Measurements from ENCODE around the gene ATG16L1. TPM values are rescaled to one million over a fixed set of nuclear protein-coding genes. Genes with fewer than 3 reads are reported as not detected.

The ATG16L1 gene
- total and polyA plus RNA-seq, 2 experiments from 2014 or later = 15.3 to 37.9 TPM

DNA sequence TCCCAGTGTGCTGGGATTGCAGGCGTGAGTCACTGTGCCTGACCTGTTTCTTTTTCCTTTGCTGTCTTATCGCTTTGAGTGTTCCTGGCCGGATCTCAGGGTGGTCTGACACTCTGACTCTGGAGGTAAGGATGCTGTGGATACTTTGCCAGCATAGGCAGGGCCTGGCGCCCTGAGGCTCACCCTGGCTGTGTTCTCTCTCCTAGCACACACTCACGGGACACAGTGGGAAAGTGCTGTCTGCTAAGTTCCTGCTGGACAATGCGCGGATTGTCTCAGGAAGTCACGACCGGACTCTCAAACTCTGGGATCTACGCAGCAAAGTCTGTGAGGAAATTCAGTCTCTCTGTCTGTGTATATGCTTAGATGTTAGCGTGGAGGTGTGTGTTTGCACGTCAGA, 38.2 kb downstream of the ATG16L1 start:
- ATAC-seq = no peak
- no peaks in the 10 kb centered on the region for H3K9me3 Mint-ChIP-seq
- Histone ChIP-seq H4K20me1 (replicated peaks; ENCODE audit: insufficient read depth) (peaks cover 22% of the 10 kb centered on the region), H3K27me3 (ENCODE audit: insufficient read depth) (no peaks in the 10 kb centered on the region), H3F3A (replicated peaks; ENCODE audit: low read depth) (no peaks in the 10 kb centered on the region), H3K9me2 (ENCODE audit: insufficient read depth) (no peaks in the 10 kb centered on the region), H3K27ac (ENCODE audit: low read depth) (no peak overlapping the region), H3K4me2 (no peak overlapping the region), H3K79me2 (replicated peaks; ENCODE audit: insufficient read depth) (peaks cover 11% of the 10 kb centered on the region; the same call in 1 of the 2 replicates), H2AFZ (no peak overlapping the region), H3K4me3 (no peak overlapping the region), H3K4me1 (ENCODE audit: insufficient read depth) (no peaks in the 10 kb centered on the region), H3K36me3 (ENCODE audit: insufficient read depth) (peaks cover 37% of the 10 kb centered on the region)
- H3K27ac Mint-ChIP-seq = no peak overlapping the region
- TF ChIP-seq, protein P1, sequence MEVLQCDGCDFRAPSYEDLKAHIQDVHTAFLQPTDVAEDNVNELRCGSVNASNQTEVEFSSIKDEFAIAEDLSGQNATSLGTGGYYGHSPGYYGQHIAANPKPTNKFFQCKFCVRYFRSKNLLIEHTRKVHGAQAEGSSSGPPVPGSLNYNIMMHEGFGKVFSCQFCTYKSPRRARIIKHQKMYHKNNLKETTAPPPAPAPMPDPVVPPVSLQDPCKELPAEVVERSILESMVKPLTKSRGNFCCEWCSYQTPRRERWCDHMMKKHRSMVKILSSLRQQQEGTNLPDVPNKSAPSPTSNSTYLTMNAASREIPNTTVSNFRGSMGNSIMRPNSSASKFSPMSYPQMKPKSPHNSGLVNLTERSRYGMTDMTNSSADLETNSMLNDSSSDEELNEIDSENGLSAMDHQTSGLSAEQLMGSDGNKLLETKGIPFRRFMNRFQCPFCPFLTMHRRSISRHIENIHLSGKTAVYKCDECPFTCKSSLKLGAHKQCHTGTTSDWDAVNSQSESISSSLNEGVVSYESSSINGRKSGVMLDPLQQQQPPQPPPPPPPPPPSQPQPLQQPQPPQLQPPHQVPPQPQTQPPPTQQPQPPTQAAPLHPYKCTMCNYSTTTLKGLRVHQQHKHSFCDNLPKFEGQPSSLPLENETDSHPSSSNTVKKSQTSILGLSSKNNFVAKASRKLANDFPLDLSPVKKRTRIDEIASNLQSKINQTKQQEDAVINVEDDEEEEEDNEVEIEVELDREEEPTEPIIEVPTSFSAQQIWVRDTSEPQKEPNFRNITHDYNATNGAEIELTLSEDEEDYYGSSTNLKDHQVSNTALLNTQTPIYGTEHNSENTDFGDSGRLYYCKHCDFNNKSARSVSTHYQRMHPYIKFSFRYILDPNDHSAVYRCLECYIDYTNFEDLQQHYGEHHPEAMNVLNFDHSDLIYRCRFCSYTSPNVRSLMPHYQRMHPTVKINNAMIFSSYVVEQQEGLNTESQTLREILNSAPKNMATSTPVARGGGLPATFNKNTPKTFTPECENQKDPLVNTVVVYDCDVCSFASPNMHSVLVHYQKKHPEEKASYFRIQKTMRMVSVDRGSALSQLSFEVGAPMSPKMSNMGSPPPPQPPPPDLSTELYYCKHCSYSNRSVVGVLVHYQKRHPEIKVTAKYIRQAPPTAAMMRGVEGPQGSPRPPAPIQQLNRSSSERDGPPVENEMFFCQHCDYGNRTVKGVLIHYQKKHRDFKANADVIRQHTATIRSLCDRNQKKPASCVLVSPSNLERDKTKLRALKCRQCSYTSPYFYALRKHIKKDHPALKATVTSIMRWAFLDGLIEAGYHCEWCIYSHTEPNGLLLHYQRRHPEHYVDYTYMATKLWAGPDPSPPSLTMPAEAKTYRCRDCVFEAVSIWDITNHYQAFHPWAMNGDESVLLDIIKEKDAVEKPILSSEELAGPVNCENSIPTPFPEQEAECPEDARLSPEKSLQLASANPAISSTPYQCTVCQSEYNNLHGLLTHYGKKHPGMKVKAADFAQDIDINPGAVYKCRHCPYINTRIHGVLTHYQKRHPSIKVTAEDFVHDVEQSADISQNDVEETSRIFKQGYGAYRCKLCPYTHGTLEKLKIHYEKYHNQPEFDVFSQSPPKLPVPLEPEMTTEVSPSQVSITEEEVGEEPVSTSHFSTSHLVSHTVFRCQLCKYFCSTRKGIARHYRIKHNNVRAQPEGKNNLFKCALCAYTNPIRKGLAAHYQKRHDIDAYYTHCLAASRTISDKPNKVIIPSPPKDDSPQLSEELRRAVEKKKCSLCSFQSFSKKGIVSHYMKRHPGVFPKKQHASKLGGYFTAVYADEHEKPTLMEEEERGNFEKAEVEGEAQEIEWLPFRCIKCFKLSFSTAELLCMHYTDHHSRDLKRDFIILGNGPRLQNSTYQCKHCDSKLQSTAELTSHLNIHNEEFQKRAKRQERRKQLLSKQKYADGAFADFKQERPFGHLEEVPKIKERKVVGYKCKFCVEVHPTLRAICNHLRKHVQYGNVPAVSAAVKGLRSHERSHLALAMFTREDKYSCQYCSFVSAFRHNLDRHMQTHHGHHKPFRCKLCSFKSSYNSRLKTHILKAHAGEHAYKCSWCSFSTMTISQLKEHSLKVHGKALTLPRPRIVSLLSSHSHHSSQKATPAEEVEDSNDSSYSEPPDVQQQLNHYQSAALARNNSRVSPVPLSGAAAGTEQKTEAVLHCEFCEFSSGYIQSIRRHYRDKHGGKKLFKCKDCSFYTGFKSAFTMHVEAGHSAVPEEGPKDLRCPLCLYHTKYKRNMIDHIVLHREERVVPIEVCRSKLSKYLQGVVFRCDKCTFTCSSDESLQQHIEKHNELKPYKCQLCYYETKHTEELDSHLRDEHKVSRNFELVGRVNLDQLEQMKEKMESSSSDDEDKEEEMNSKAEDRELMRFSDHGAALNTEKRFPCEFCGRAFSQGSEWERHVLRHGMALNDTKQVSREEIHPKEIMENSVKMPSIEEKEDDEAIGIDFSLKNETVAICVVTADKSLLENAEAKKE (CRISPR knock-in tag; IDR thresholded peaks at IDR 0.05) = no peak
- no peak for TF ChIP-seq STAT1 (IDR thresholded peaks at IDR 0.05; ENCODE audit: unreplicated experiment)
- TF ChIP-seq NANOG (IDR thresholded peaks at IDR 0.05; ENCODE audit: borderline replicate concordance) = no peak
- TF ChIP-seq, protein P2, sequence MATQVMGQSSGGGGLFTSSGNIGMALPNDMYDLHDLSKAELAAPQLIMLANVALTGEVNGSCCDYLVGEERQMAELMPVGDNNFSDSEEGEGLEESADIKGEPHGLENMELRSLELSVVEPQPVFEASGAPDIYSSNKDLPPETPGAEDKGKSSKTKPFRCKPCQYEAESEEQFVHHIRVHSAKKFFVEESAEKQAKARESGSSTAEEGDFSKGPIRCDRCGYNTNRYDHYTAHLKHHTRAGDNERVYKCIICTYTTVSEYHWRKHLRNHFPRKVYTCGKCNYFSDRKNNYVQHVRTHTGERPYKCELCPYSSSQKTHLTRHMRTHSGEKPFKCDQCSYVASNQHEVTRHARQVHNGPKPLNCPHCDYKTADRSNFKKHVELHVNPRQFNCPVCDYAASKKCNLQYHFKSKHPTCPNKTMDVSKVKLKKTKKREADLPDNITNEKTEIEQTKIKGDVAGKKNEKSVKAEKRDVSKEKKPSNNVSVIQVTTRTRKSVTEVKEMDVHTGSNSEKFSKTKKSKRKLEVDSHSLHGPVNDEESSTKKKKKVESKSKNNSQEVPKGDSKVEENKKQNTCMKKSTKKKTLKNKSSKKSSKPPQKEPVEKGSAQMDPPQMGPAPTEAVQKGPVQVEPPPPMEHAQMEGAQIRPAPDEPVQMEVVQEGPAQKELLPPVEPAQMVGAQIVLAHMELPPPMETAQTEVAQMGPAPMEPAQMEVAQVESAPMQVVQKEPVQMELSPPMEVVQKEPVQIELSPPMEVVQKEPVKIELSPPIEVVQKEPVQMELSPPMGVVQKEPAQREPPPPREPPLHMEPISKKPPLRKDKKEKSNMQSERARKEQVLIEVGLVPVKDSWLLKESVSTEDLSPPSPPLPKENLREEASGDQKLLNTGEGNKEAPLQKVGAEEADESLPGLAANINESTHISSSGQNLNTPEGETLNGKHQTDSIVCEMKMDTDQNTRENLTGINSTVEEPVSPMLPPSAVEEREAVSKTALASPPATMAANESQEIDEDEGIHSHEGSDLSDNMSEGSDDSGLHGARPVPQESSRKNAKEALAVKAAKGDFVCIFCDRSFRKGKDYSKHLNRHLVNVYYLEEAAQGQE (IDR thresholded peaks at IDR 0.05; ENCODE audit: unreplicated experiment) = no peak
- no peak for TF ChIP-seq EZH2 (IDR thresholded peaks at IDR 0.05; ENCODE audit: low read depth, unreplicated experiment)
- TF ChIP-seq CREB1 (CRISPR knock-in tag; IDR thresholded peaks at IDR 0.05; ENCODE audit: low read depth) = no peak
- no peak for TF ChIP-seq ZNF331 (CRISPR knock-in tag; IDR thresholded peaks at IDR 0.05; ENCODE audit: low read depth)
- no peak for TF ChIP-seq JUNB (IDR thresholded peaks at IDR 0.05; ENCODE audit: unreplicated experiment)
- TF ChIP-seq POLR2AphosphoS5 (IDR thresholded peaks at IDR 0.05; ENCODE audit: low read depth) = no peak
- TF ChIP-seq, protein P3, sequence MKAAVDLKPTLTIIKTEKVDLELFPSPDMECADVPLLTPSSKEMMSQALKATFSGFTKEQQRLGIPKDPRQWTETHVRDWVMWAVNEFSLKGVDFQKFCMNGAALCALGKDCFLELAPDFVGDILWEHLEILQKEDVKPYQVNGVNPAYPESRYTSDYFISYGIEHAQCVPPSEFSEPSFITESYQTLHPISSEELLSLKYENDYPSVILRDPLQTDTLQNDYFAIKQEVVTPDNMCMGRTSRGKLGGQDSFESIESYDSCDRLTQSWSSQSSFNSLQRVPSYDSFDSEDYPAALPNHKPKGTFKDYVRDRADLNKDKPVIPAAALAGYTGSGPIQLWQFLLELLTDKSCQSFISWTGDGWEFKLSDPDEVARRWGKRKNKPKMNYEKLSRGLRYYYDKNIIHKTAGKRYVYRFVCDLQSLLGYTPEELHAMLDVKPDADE (IDR thresholded peaks at IDR 0.05) = no peak
- TF ChIP-seq, protein P4, sequence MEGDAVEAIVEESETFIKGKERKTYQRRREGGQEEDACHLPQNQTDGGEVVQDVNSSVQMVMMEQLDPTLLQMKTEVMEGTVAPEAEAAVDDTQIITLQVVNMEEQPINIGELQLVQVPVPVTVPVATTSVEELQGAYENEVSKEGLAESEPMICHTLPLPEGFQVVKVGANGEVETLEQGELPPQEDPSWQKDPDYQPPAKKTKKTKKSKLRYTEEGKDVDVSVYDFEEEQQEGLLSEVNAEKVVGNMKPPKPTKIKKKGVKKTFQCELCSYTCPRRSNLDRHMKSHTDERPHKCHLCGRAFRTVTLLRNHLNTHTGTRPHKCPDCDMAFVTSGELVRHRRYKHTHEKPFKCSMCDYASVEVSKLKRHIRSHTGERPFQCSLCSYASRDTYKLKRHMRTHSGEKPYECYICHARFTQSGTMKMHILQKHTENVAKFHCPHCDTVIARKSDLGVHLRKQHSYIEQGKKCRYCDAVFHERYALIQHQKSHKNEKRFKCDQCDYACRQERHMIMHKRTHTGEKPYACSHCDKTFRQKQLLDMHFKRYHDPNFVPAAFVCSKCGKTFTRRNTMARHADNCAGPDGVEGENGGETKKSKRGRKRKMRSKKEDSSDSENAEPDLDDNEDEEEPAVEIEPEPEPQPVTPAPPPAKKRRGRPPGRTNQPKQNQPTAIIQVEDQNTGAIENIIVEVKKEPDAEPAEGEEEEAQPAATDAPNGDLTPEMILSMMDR (conservative IDR thresholded peaks at IDR 0.05; ENCODE audit: low read depth in 2 of 2) = no peak
- TF ChIP-seq EZH2phosphoT487 (IDR thresholded peaks at IDR 0.05; ENCODE audit: unreplicated experiment) = no peak
- TF ChIP-seq ZNF114 (CRISPR knock-in tag; IDR thresholded peaks at IDR 0.05) = no peak
- H3K4me1 Mint-ChIP-seq = no peaks in the 10 kb centered on the region
- DNase-seq (ENCODE audit: low spot score) = no peak
- H3K4me3 Mint-ChIP-seq = no peak overlapping the region
- H3K27me3 Mint-ChIP-seq (ENCODE audit: insufficient read depth, low read depth, poor library complexity) = peaks cover 3% of the 10 kb centered on the region
- peaks cover 88% of the 10 kb centered on the region for H3K36me3 Mint-ChIP-seq (ENCODE audit: low read depth)
